EL (cell line): ENCODE measurements around the gene PTPRN2.

ENCODE experiments used
- DNase-seq: peaks from one replicate; pipeline ENCODE4 v3.0.0-alpha.2; 2016

The PTPRN2 gene

GRCh38 chr7:157543276-157543675 is 1044.3 kb downstream of the PTPRN2 start:
- no peak for DNase-seq

GRCh38 chr7:157542068-157543021 is 1045.3 kb downstream of the PTPRN2 start:
- DNase-seq = no peak

GRCh38 chr7:157541295-157542067 is 1046.1 kb downstream of the PTPRN2 start:
- no peak for DNase-seq

- DNase-seq = no peak
Observed at GRCh38 chr7:157540606-157541294, 1046.9 kb downstream of the PTPRN2 start.

GRCh38 chr7:157540020-157540419 is 1047.6 kb downstream of the PTPRN2 start:
- no peak for DNase-seq

GRCh38 chr7:157539521-157539920 is 1048.1 kb downstream of the PTPRN2 start:
- no peak for DNase-seq

GRCh38 chr7:157538735-157539134 is 1048.9 kb downstream of the PTPRN2 start:
- no peak for DNase-seq

GRCh38 chr7:157538321-157538720 is 1049.3 kb downstream of the PTPRN2 start:
- DNase-seq = no peak

- DNase-seq = no peak
Observed at GRCh38 chr7:157537056-157537455, 1050.6 kb downstream of the PTPRN2 start.

- no peak for DNase-seq
Observed at GRCh38 chr7:157532068-157532467, 1055.6 kb downstream of the PTPRN2 start.

- DNase-seq = no peak
Observed at GRCh38 chr7:157529768-157530560, 1057.7 kb downstream of the PTPRN2 start.

- no peak for DNase-seq
Observed at GRCh38 chr7:157528785-157529341, 1058.8 kb downstream of the PTPRN2 start.

- DNase-seq = no peak
Observed at GRCh38 chr7:157527686-157528085, 1059.9 kb downstream of the PTPRN2 start.

GRCh38 chr7:157526913-157527634 is 1060.5 kb downstream of the PTPRN2 start:
- no peak for DNase-seq

- DNase-seq = no peak
Observed at GRCh38 chr7:157526005-157526912, 1061.4 kb downstream of the PTPRN2 start.

GRCh38 chr7:157525491-157525915 is 1062.1 kb downstream of the PTPRN2 start:
- no peak for DNase-seq

GRCh38 chr7:157524731-157525130 is 1062.9 kb downstream of the PTPRN2 start:
- no peak for DNase-seq

- DNase-seq = no peak
Observed at GRCh38 chr7:157523766-157524421, 1063.7 kb downstream of the PTPRN2 start.

GRCh38 chr7:157523371-157523765 is 1064.3 kb downstream of the PTPRN2 start:
- no peak for DNase-seq

GRCh38 chr7:157522954-157523353 is 1064.7 kb downstream of the PTPRN2 start:
- no peak for DNase-seq
